ENCODE data around the gene CCDC200. TPM values are rescaled to one million over a fixed set of nuclear protein-coding genes. Genes with fewer than 3 reads are reported as not detected.
A peak's percentile ranks its signal among the peaks of the same experiment; 100 is the strongest.
"Not testable (repeated sequence)": the region's sequence is repeated elsewhere in the genome, so short reads cannot be mapped to it uniquely, and the experiment has no call there.

Gene CCDC200
- total RNA-seq, 4 donors from 2014 or later, result not detected

GRCh38 chr17:43210576-43210975, 17.8 kb downstream of the CCDC200 start:
- Histone ChIP-seq H3K36me3 (peaks cover 4 to 24% of the 10 kb centered on the region in 2 donors), H3K27ac (peak overlapping the region in 2 of 3 donors; percentile 42 to 85)
- intact Hi-C loops (cut with DNase I), result no loop called here

GRCh38 chr17:43203013-43203412, 25.4 kb downstream of the CCDC200 start:
- peaks cover 62 to 86% of the 10 kb centered on the region in 2 donors for H3K36me3 ChIP-seq
- intact Hi-C loops (cut with DNase I); H3K9me3 ChIP-seq; H3K27ac ChIP-seq; H3K27me3 ChIP-seq; H3K4me1 ChIP-seq; H3K4me3 ChIP-seq (replicated peaks in 1 of 3); DNase-seq: not testable (repeated sequence)
- WGBS, 2 donors, result 93 to 98% methylated on average over 3 of the region's 3 CpGs

More at GRCh38 chr17:43210576-43210975, 17.8 kb downstream of the CCDC200 start:
- Histone ChIP-seq H3K4me3 (replicated peaks in 1 of 3) (no peak overlapping the region), H3K4me1 (peaks cover 7 to 13% of the 10 kb centered on the region in 2 donors), H3K9me3 (no peaks in the 10 kb centered on the region), H3K27me3 (no peaks in the 10 kb centered on the region)
- WGBS, 2 donors, result 62 to 90% methylated on average over 3 of the region's 3 CpGs
- no peak for DNase-seq
- TF ChIP-seq POLR2A (IDR thresholded peaks at IDR 0.05) (no peak), CTCF (IDR thresholded peaks at IDR 0.05) (no peak)

DNA sequence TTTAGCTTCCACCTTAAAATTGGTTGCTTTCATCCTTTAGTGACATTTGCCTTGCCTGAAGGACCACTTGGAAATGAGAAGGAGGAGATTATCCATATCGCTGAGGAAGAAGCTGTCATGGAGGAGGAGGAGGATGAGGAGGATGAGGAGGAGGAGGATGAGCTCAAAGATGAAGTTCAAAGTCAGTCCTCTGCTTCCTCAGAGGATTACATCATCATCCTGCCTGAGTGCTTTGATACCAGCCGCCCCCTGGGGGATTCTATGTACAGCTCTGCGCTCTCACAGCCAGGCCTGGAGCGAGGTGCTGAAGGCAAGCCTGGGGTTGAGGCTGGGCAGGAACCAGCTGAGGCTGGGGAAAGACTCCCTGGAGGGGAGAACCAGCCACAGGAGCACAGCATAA, 28.3 kb downstream of the CCDC200 start:
- peaks cover 87 to 99% of the 10 kb centered on the region in 2 donors for H3K36me3 ChIP-seq
- no peak overlapping the region for H3K27ac ChIP-seq
- H3K4me1 ChIP-seq, result no peaks in the 10 kb centered on the region
- intact Hi-C loops (cut with DNase I), result no loop called here
- H3K9me3 ChIP-seq, result no peaks in the 10 kb centered on the region
- no peak overlapping the region for H3K4me3 ChIP-seq (replicated peaks in 1 of 3)
- WGBS, 2 donors, result 93 to 95% methylated on average over 3 to 4 of the region's 4 CpGs
- TF ChIP-seq POLR2A (IDR thresholded peaks at IDR 0.05), result no peak
- TF ChIP-seq CTCF (IDR thresholded peaks at IDR 0.05), result no peak
- H3K27me3 ChIP-seq, result no peaks in the 10 kb centered on the region
- DNase-seq, result no peak

DNA sequence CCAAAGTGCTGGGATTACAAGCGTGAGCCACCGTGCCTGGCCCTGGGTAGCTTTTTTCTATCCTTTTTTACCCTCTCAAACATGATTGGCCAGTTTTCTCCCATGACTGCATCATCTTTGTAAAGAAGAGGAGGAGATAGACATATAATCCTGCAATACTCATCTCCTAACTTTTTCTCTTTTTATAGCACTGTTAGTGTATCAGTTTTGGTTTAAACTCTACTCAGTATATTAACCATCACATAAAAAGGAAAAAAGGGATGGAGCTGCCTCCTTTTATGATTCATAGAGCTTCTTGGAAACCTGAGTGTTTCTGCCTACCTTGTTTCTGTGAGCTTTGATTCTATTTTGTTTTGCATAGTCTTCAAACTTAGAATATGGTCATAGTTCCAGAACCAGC, 28.8 kb downstream of the CCDC200 start:
- no peaks in the 10 kb centered on the region for H3K9me3 ChIP-seq
- no peaks in the 10 kb centered on the region for H3K27me3 ChIP-seq
- intact Hi-C loops (cut with DNase I), result no loop called here
- WGBS, 2 donors, result 93 to 96% methylated on average over 2 of the region's 2 CpGs
- H3K4me1 ChIP-seq, result no peaks in the 10 kb centered on the region
- peaks cover 92 to 99% of the 10 kb centered on the region in 2 donors for H3K36me3 ChIP-seq
- DNase-seq, result no peak
- no peak overlapping the region for H3K27ac ChIP-seq
- TF ChIP-seq CTCF (IDR thresholded peaks at IDR 0.05) (no peak), POLR2A (IDR thresholded peaks at IDR 0.05) (no peak)
- H3K4me3 ChIP-seq (replicated peaks in 1 of 3), result no peak overlapping the region

GRCh38 chr17:43193251-43193650, 35.2 kb downstream of the CCDC200 start:
- Histone ChIP-seq H3K4me1 (no peaks in the 10 kb centered on the region), H3K9me3 (no peaks in the 10 kb centered on the region), H3K27ac (no peak overlapping the region), H3K27me3 (no peaks in the 10 kb centered on the region), H3K36me3 (peaks cover 95 to 100% of the 10 kb centered on the region in 2 donors), H3K4me3 (replicated peaks in 1 of 3) (no peak overlapping the region)
- WGBS, 2 donors, result 92 to 99% methylated on average over 5 of the region's 5 CpGs
- DNase-seq, result no peak
- TF ChIP-seq POLR2A (IDR thresholded peaks at IDR 0.05), result no peak
- TF ChIP-seq CTCF (IDR thresholded peaks at IDR 0.05), result no peak
- intact Hi-C loops (cut with DNase I), result no loop called here

DNA sequence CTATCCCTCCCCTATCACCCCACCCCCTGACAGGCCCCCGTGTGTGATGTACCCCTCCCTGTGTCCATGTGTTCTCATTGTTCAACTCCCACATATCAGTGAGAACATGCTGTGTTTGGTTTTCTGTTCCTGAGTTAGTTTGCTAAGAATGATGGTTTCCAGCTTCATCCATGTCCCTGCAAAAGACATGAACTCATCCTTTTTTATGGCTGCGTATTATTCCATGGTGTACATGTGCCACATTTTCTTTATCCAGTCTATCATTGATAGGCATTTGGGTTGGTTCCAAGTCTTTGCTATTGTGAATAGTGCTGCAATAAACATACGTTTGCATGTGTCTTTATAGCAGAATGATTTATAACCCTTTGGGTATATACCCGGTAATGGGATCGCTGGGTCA, 41.8 kb downstream of the CCDC200 start:
- H3K4me1 ChIP-seq, result peaks cover 11 to 12% of the 10 kb centered on the region in 2 donors
- H3K4me3 ChIP-seq (replicated peaks in 1 of 3); H3K27me3 ChIP-seq; H3K9me3 ChIP-seq; intact Hi-C loops (cut with DNase I); DNase-seq; H3K27ac ChIP-seq: not testable (repeated sequence)
- H3K36me3 ChIP-seq, result peaks cover 39 to 53% of the 10 kb centered on the region in 2 donors
- 97 to 98% methylated on average over 5 of the region's 5 CpGs for WGBS, 2 donors
